H9 (cell line): ENCODE data around the gene PDZK1. TPM values are rescaled to one million over a fixed set of nuclear protein-coding genes. Genes with fewer than 3 reads are reported as not detected.

Experiments used
- DNase-seq: peaks from one replicate; pipeline ENCODE4 v3.0.0-alpha.2; 2017
- H2AFZ ChIP-seq: one replicate; pipeline ENCODE4 v1.6.1; 2013; ENCODE audit warnings: mild to moderate bottlenecking, low read length, control low read depth, moderate library complexity
- H2AK5ac ChIP-seq: 2 replicates; pipeline ENCODE4 v1.6.1; 2013; ENCODE audit warnings: low read length, control low read depth, mixed read lengths; ENCODE audit not compliant: insufficient read length
- H2BK120ac ChIP-seq: one replicate; pipeline ENCODE4 v1.6.1; 2013; ENCODE audit warnings: low read depth, mild to moderate bottlenecking, low read length, control low read depth, inconsistent platforms; ENCODE audit not compliant: poor library complexity, severe bottlenecking
- H2BK12ac ChIP-seq: 2 replicates; pipeline ENCODE4 v1.6.1; 2013; ENCODE audit warnings: low read length, control low read depth, mixed read lengths, low read depth; ENCODE audit not compliant: insufficient read length
- H2BK15ac ChIP-seq: 2 replicates; pipeline ENCODE4 v1.6.1; 2013; ENCODE audit warnings: low read depth, low read length, control low read depth
- H2BK20ac ChIP-seq: one replicate; pipeline ENCODE4 v1.6.1; 2013; ENCODE audit warnings: low read depth, mild to moderate bottlenecking, low read length, control low read depth, inconsistent platforms; ENCODE audit not compliant: poor library complexity, severe bottlenecking
- H2BK5ac ChIP-seq: 2 replicates; pipeline ENCODE4 v1.6.1; 2013; ENCODE audit warnings: low read length, control low read depth, mixed read lengths; ENCODE audit not compliant: insufficient read length
- H3K14ac ChIP-seq: 2 replicates; pipeline ENCODE4 v1.6.1; 2013; ENCODE audit warnings: low read length, control low read depth; ENCODE audit not compliant: insufficient read depth
- H3K18ac ChIP-seq: 2 replicates; pipeline ENCODE4 v1.6.1; 2013; ENCODE audit warnings: low read depth, mild to moderate bottlenecking, mixed read lengths, low read length, control low read depth; ENCODE audit not compliant: insufficient read length
- H3K23ac ChIP-seq: 2 replicates; pipeline ENCODE4 v1.6.1; 2013; ENCODE audit warnings: low read length, control low read depth, mixed read lengths, low read depth; ENCODE audit not compliant: insufficient read length
- H3K23me2 ChIP-seq: 2 replicates; pipeline ENCODE4 v1.6.1; 2013; ENCODE audit warnings: low read depth, mild to moderate bottlenecking, mixed read lengths, low read length, control low read depth; ENCODE audit not compliant: insufficient read length, poor library complexity, severe bottlenecking
- H3K27ac ChIP-seq: 2 replicates; pipeline ENCODE4 v1.5.1; 2013; ENCODE audit warnings: low read length, control low read depth, mixed read lengths, low read depth; ENCODE audit not compliant: insufficient read length
- H3K27me3 ChIP-seq: 2 replicates; pipeline ENCODE4 v1.6.1; 2013; ENCODE audit warnings: low read length, control low read depth, inconsistent platforms; ENCODE audit not compliant: insufficient read depth
- H3K4ac ChIP-seq: 2 replicates; pipeline ENCODE4 v1.6.1; 2013; ENCODE audit warnings: low read depth, mild to moderate bottlenecking, control low read depth, inconsistent platforms, low read length, moderate library complexity
- H3K4me1 ChIP-seq: 2 replicates; pipeline ENCODE4 v1.6.1; 2013; ENCODE audit warnings: low read length, control low read depth, inconsistent platforms; ENCODE audit not compliant: insufficient read depth
- H3K4me2 ChIP-seq: 2 replicates; pipeline ENCODE4 v1.6.1; 2013; ENCODE audit warnings: low read length, control low read depth, mixed read lengths; ENCODE audit not compliant: insufficient read length, insufficient read depth
- H3K56ac ChIP-seq: 2 replicates; pipeline ENCODE4 v1.6.1; 2013; ENCODE audit warnings: low read depth, mild to moderate bottlenecking, mixed read lengths, low read length, control low read depth; ENCODE audit not compliant: insufficient read length
- H3K79me1 ChIP-seq: 2 replicates; pipeline ENCODE4 v1.6.1; 2013; ENCODE audit warnings: low read depth, mild to moderate bottlenecking, moderate library complexity, low read length, control low read depth, inconsistent platforms; ENCODE audit not compliant: insufficient read depth, poor library complexity, severe bottlenecking
- H3K79me2 ChIP-seq: 2 replicates; pipeline ENCODE4 v1.6.1; 2013; ENCODE audit warnings: low read length, control low read depth, inconsistent platforms; ENCODE audit not compliant: insufficient read depth
- H3K9ac ChIP-seq: 2 replicates; pipeline ENCODE4 v1.6.1; 2013; ENCODE audit warnings: low read length, control low read depth, mixed read lengths; ENCODE audit not compliant: insufficient read length; ENCODE audit errors: extremely low read depth
- H3K9me3 ChIP-seq: one replicate; pipeline ENCODE4 v1.6.1; 2013; ENCODE audit warnings: low read depth, low read length, inconsistent platforms; ENCODE audit not compliant: control insufficient read depth
- H3T11ph ChIP-seq: one replicate; pipeline ENCODE4 v1.6.1; 2013; ENCODE audit warnings: mild to moderate bottlenecking, low read length, control low read depth, inconsistent platforms
- H4K20me1 ChIP-seq: one replicate; pipeline ENCODE4 v1.6.1; 2013; ENCODE audit not compliant: control insufficient read depth, insufficient read length, insufficient read depth
- H4K5ac ChIP-seq: 2 replicates; pipeline ENCODE4 v1.6.1; 2013; ENCODE audit warnings: low read depth, mild to moderate bottlenecking, mixed read lengths, low read length, control low read depth; ENCODE audit not compliant: insufficient read length
- H4K8ac ChIP-seq: replicated peaks from 2 replicates; pipeline ENCODE4 v1.6.1; 2013; ENCODE audit warnings: low read length, control low read depth, mixed read lengths, low read depth; ENCODE audit not compliant: insufficient read length
- H4K91ac ChIP-seq: 2 replicates; pipeline ENCODE4 v1.6.1; 2013; ENCODE audit warnings: low read depth, mild to moderate bottlenecking, moderate library complexity, mixed read lengths, low read length, control low read depth; ENCODE audit not compliant: insufficient read length
- H3K27ac Mint-ChIP-seq, 3 experiments: 2 replicates in 2 of 3; 3 replicates in 1 of 3; pipeline ENCODE4 v1.8.0; 2020 to 2021; ENCODE audit warnings: mixed read lengths in 3 of 3, mild to moderate bottlenecking in 1 of 3, moderate library complexity in 1 of 3
- H3K27me3 Mint-ChIP-seq: 2 replicates; pipeline ENCODE4 v1.8.0; 2021; ENCODE audit warnings: low read depth, mild to moderate bottlenecking, moderate library complexity, mixed read lengths
- H3K36me3 Mint-ChIP-seq, 3 experiments: 2 replicates in 2 of 3; 3 replicates in 1 of 3; pipeline ENCODE4 v1.8.0; 2020 to 2021; ENCODE audit warnings: low read depth in 3 of 3, mixed read lengths in 3 of 3; ENCODE audit not compliant: insufficient read depth in 1 of 3
- H3K4me1 Mint-ChIP-seq, 2 experiments: 2 replicates each; pipeline ENCODE4 v1.8.0; 2020; ENCODE audit warnings: mixed read lengths in 2 of 2
- H3K4me3 Mint-ChIP-seq, 2 experiments: 2 replicates in 1 of 2; 3 replicates in 1 of 2; pipeline ENCODE4 v1.8.0; 2020 to 2021; ENCODE audit warnings: mild to moderate bottlenecking in 2 of 2, mixed read lengths in 2 of 2, moderate library complexity in 1 of 2
- H3K9me3 Mint-ChIP-seq, 2 experiments: 2 replicates in 1 of 2; 3 replicates in 1 of 2; pipeline ENCODE4 v1.8.0; 2020; ENCODE audit warnings: mild to moderate bottlenecking in 2 of 2, mixed read lengths in 2 of 2, moderate library complexity in 1 of 2
- CTCF ChIP-seq: fragments of 200-600 bp; sonication (generic); conservative IDR thresholded peaks from 3 replicates; pipeline ENCODE4 v1.8.0; 2021; ENCODE audit warnings: antibody characterized with exemption, mild to moderate bottlenecking
- WGBS: extraction: QIAGEN DNeasy Blood & Tissue Kit; methylation state at CpG from one replicate; pipeline ENCODE4 v1.1.7; 2013; ENCODE audit warnings: missing lambda C conversion rate, low lambda C conversion rate, mixed read lengths; ENCODE audit not compliant: insufficient read length; ENCODE audit errors: extremely low coverage; 5-methylcytosine and 5-hydroxymethylcytosine counted together
- long read RNA-seq: library from polyadenylated mRNA; unstranded; transcript quantifications from one replicate; pipeline ENCODE4 v2.0.0, GENCODE V29; 2020
- total RNA-seq: library from RNA; stranded (reverse); gene quantifications from 2 replicates; pipeline ENCODE4 v1.2.1, GENCODE V29; 2021

The PDZK1 gene
- total RNA-seq: not detected in 2 replicates
- long read RNA-seq: 0 reads

GRCh38 chr1:145707183-145707867, at the start of gene PDZK1:
TSS of gene PDZK1 (minus strand) at chr1:145707368. CDS start at chr1:145688021, 19,347 bp downstream.
- TF ChIP-seq CTCF: no peak
- Mint-ChIP-seq H3K9me3 (no peaks in the 10 kb centered on the region), H3K4me1 (peaks cover 15 to 17% of the 10 kb centered on the region in 2 experiments; a peak in 3 of 4 replicates), H3K36me3 (no peaks in the 10 kb centered on the region), H3K4me3 (no peak within 1 kb of the TSS), H3K27ac (peak within 1 kb of the TSS in 2 of 3 experiments; percentile 59 to 82; a peak in 4 of 7 replicates), H3K27me3 (peaks cover 3% of the 10 kb centered on the region; the same call in 1 of the 2 replicates)
- H3K23ac ChIP-seq: no peak within 1 kb of the TSS
- peaks cover 2% of the 10 kb centered on the region; the same call in 1 of the 2 replicates for H3K4me1 ChIP-seq
- H2BK5ac ChIP-seq: no peak within 1 kb of the TSS
- H3K14ac ChIP-seq: no peak within 1 kb of the TSS; the same call in 1 of the 2 replicates
- H4K20me1 ChIP-seq: no peaks in the 10 kb centered on the region
- H2BK12ac ChIP-seq: no peak within 1 kb of the TSS
- H3K27ac ChIP-seq: no peak within 1 kb of the TSS
- no peak within 1 kb of the TSS for H2BK120ac ChIP-seq
- H3K4ac ChIP-seq: no peak within 1 kb of the TSS
- no peak within 1 kb of the TSS for H3K18ac ChIP-seq
- no peak within 1 kb of the TSS for H4K5ac ChIP-seq
- H2AK5ac ChIP-seq: no peak within 1 kb of the TSS
- H3K9ac ChIP-seq: no peak within 1 kb of the TSS
- no peaks in the 10 kb centered on the region for H3K27me3 ChIP-seq
- H3K79me2 ChIP-seq: no peaks in the 10 kb centered on the region
- no peaks in the 10 kb centered on the region for H3K79me1 ChIP-seq
- no peak within 1 kb of the TSS for H4K8ac ChIP-seq
- no peaks in the 10 kb centered on the region for H3K9me3 ChIP-seq
- DNase-seq: peak; percentile 37
- H3T11ph ChIP-seq: no peak within 1 kb of the TSS
- H3K56ac ChIP-seq: no peak within 1 kb of the TSS
- no peak within 1 kb of the TSS for H2AFZ ChIP-seq
- H2BK20ac ChIP-seq: no peak within 1 kb of the TSS
- no peaks in the 10 kb centered on the region for H3K23me2 ChIP-seq
- no peak within 1 kb of the TSS for H2BK15ac ChIP-seq
- H3K4me2 ChIP-seq: no peak within 1 kb of the TSS
- H4K91ac ChIP-seq: no peak within 1 kb of the TSS
- WGBS: no CpG with 5 or more reads among the region's 9 CpGs
